H1 (cell line): Measurements from ENCODE around the gene OR52B6. TPM values are rescaled to one million over a fixed set of nuclear protein-coding genes. Genes with fewer than 3 reads are reported as not detected.

Source experiments
- CTCF ChIA-PET: fragments of 300-600 bp; sonication (Branson Sonifier 250); formaldehyde crosslinking; loops from one replicate; lab custom pipeline; 2021; ENCODE audit not compliant: partially characterized antibody; lab: Charles Lee
- POLR2A ChIA-PET: fragments of 300-600 bp; sonication (Branson Sonifier 250); formaldehyde crosslinking; loops from one replicate; lab custom pipeline; 2021; ENCODE audit warnings: inconsistent platforms; ENCODE audit not compliant: partially characterized antibody; lab: Charles Lee
- DNase-seq, 2 experiments: peaks; one replicate each; pipeline versions ENCODE4 v3.0.0 to v3.0.0-alpha.2; 2010 to 2022; ENCODE audit warnings: low spot score in 2 of 2, low read depth in 1 of 2, mixed read lengths in 1 of 2
- FAIRE-seq: peaks from 2 replicates; lab custom pipeline; 2011; peaks lifted over from hg19 to GRCh38; lab: Jason Lieb, UNC
- H2AFZ ChIP-seq: 2 replicates; pipeline ENCODE4 v1.8.1; 2012; ENCODE audit warnings: low read length, inconsistent platforms
- H2AK5ac ChIP-seq: 2 replicates; pipeline ENCODE4 v1.6.1; 2013; ENCODE audit warnings: low read depth, low read length
- H2BK120ac ChIP-seq: replicated peaks from 2 replicates; pipeline ENCODE3; 2013; ENCODE audit warnings: low read depth, low read length, inconsistent platforms
- H2BK12ac ChIP-seq: 2 replicates; pipeline ENCODE4 v1.6.1; 2013; ENCODE audit warnings: low read depth, low read length
- H2BK15ac ChIP-seq: 2 replicates; pipeline ENCODE4 v1.6.1; 2013; ENCODE audit warnings: low read length
- H2BK20ac ChIP-seq: 2 replicates; pipeline ENCODE4 v1.6.1; 2013; ENCODE audit warnings: low read length
- H2BK5ac ChIP-seq: 2 replicates; pipeline ENCODE4 v1.6.1; 2013; ENCODE audit warnings: low read depth, low read length
- H3K14ac ChIP-seq: 2 replicates; pipeline ENCODE4 v1.6.1; 2013; ENCODE audit warnings: inconsistent platforms; ENCODE audit not compliant: insufficient read length
- H3K18ac ChIP-seq: 2 replicates; pipeline ENCODE4 v1.6.1; 2013; ENCODE audit warnings: low read length; ENCODE audit errors: extremely low read depth
- H3K23ac ChIP-seq: 2 replicates; pipeline ENCODE4 v1.6.1; 2013; ENCODE audit warnings: inconsistent platforms; ENCODE audit not compliant: insufficient read length
- H3K23me2 ChIP-seq: 2 replicates; pipeline ENCODE4 v1.6.1; 2013; ENCODE audit warnings: low read depth, low read length
- H3K27ac ChIP-seq: 2 replicates; pipeline ENCODE4 v1.6.1; 2011; ENCODE audit warnings: low read depth, low read length, inconsistent platforms
- H3K27me3 ChIP-seq, 4 experiments: replicated peaks in 1 of 4; 1 replicate in 1 of 4; 2 replicates in 3 of 4; pipeline versions ENCODE4 v1.6.1 to v1.8.1; 2011 to 2013; ENCODE audit warnings: low read length in 3 of 4, mild to moderate bottlenecking in 3 of 4, inconsistent platforms in 2 of 4, mixed read lengths in 2 of 4, moderate library complexity in 1 of 4; ENCODE audit not compliant: control insufficient read depth in 3 of 4, insufficient read depth in 3 of 4; ENCODE audit errors: extremely low read depth in 1 of 4
- H3K36me3 ChIP-seq, 4 experiments: 2 replicates each; pipeline versions ENCODE4 v1.6.1 to v1.8.1; 2011 to 2013; ENCODE audit warnings: mild to moderate bottlenecking in 4 of 4, low read length in 3 of 4, moderate library complexity in 2 of 4, control low read depth in 1 of 4, inconsistent platforms in 1 of 4; ENCODE audit not compliant: insufficient read depth in 4 of 4, control insufficient read depth in 2 of 4
- H3K4ac ChIP-seq: replicated peaks from 2 replicates; pipeline ENCODE3; 2013; ENCODE audit warnings: low read length, low read depth, mixed read lengths, inconsistent platforms; ENCODE audit not compliant: insufficient read length
- H3K4me1 ChIP-seq, 4 experiments: replicated peaks in 1 of 4; 1 replicate in 1 of 4; 2 replicates in 3 of 4; pipeline versions ENCODE4 v1.6.1 to v1.8.1; 2011 to 2013; ENCODE audit warnings: low read length in 3 of 4, inconsistent platforms in 2 of 4, mixed read lengths in 1 of 4; ENCODE audit not compliant: insufficient read depth in 4 of 4, control insufficient read depth in 3 of 4
- H3K4me2 ChIP-seq, 2 experiments: 2 replicates each; pipeline versions ENCODE4 v1.6.1 to v1.8.1; 2011 to 2013; ENCODE audit warnings: low read depth in 2 of 2, low read length in 2 of 2, control low read depth in 1 of 2, inconsistent platforms in 1 of 2, mild to moderate bottlenecking in 1 of 2; ENCODE audit not compliant: insufficient read depth in 1 of 2
- H3K4me3 ChIP-seq, 4 experiments: fragments of 200-600, 300-600 bp in 1 of 4; sonication (generic), shearing (Covaris generic), sonication (Bioruptor Twin) in 1 of 4; 2 replicates each; pipeline versions ENCODE4 v1.5.1 to v1.8.1; 2011 to 2016; ENCODE audit warnings: low read length in 4 of 4, low read depth in 3 of 4, control low read depth in 2 of 4, inconsistent platforms in 2 of 4, mild to moderate bottlenecking in 2 of 4, mixed read lengths in 1 of 4, moderate library complexity in 1 of 4; ENCODE audit not compliant: insufficient read depth in 2 of 4; ENCODE audit errors: extremely low read depth in 1 of 4
- H3K56ac ChIP-seq: replicated peaks from 2 replicates; pipeline ENCODE3; 2013; ENCODE audit warnings: low read depth, mild to moderate bottlenecking, mixed read lengths, low read length, inconsistent platforms; ENCODE audit not compliant: insufficient read length
- H3K79me1 ChIP-seq: 2 replicates; pipeline ENCODE4 v1.6.1; 2013; ENCODE audit warnings: low read depth, low read length, control low read depth
- H3K79me2 ChIP-seq, 2 experiments: 2 replicates each; pipeline versions ENCODE4 v1.6.1 to v1.8.1; 2012 to 2013; ENCODE audit warnings: low read length in 2 of 2, mild to moderate bottlenecking in 2 of 2, inconsistent platforms in 1 of 2; ENCODE audit not compliant: insufficient read depth in 2 of 2, control insufficient read depth in 1 of 2
- H3K9ac ChIP-seq, 4 experiments: replicated peaks in 1 of 4; 1 replicate in 1 of 4; 2 replicates in 3 of 4; pipeline versions ENCODE4 v1.6.1 to v1.8.1; 2011 to 2013; ENCODE audit warnings: low read depth in 3 of 4, low read length in 3 of 4, control low read depth in 2 of 4, mild to moderate bottlenecking in 2 of 4, moderate library complexity in 2 of 4, inconsistent platforms in 1 of 4; ENCODE audit errors: extremely low read depth in 1 of 4
- H3K9me3 ChIP-seq, 2 experiments: 2 replicates each; pipeline versions ENCODE4 v1.6.1 to v1.8.1; 2012 to 2013; ENCODE audit warnings: mild to moderate bottlenecking in 2 of 2, moderate library complexity in 2 of 2, control low read depth in 1 of 2, inconsistent platforms in 1 of 2, low read depth in 1 of 2, low read length in 1 of 2, mixed read lengths in 1 of 2; ENCODE audit not compliant: insufficient read depth in 2 of 2
- H4K20me1 ChIP-seq, 2 experiments: replicated peaks in 1 of 2; 2 replicates each; pipeline versions ENCODE3 to v1.8.1; 2011 to 2013; ENCODE audit warnings: inconsistent platforms in 2 of 2, low read length in 2 of 2, mild to moderate bottlenecking in 1 of 2; ENCODE audit not compliant: insufficient read depth in 2 of 2, control insufficient read depth in 1 of 2
- H4K5ac ChIP-seq: 2 replicates; pipeline ENCODE4 v1.6.1; 2013; ENCODE audit warnings: low read length, low read depth, mixed read lengths, inconsistent platforms; ENCODE audit not compliant: insufficient read length
- H4K8ac ChIP-seq: 2 replicates; pipeline ENCODE4 v1.8.0; 2013; ENCODE audit warnings: mild to moderate bottlenecking, moderate library complexity, low read length, inconsistent platforms; ENCODE audit not compliant: insufficient read depth; ENCODE audit errors: extremely low read depth
- H4K91ac ChIP-seq: replicated peaks from 2 replicates; pipeline ENCODE3; 2013; ENCODE audit warnings: low read length, mixed read lengths, inconsistent platforms; ENCODE audit not compliant: insufficient read length
- BACH1 ChIP-seq: IDR thresholded peaks from 2 replicates; pipeline ENCODE4 v1.6.1; 2012; ENCODE audit warnings: low read length, improper control_type of control experiment
- BRCA1 ChIP-seq: IDR thresholded peaks from 2 replicates; pipeline ENCODE4 v1.6.1; 2012; ENCODE audit warnings: low read depth, low read length, improper control_type of control experiment
- CHD2 ChIP-seq: IDR thresholded peaks from 2 replicates; pipeline ENCODE4 v1.6.1; 2012; ENCODE audit warnings: low read length, improper control_type of control experiment
- CTBP2 ChIP-seq: IDR thresholded peaks from 2 replicates; pipeline ENCODE4 v1.7.0; 2011; ENCODE audit warnings: borderline replicate concordance, mild to moderate bottlenecking, moderate library complexity, mixed read lengths, low read length; ENCODE audit not compliant: insufficient read depth, insufficient read length
- EZH2 ChIP-seq: fragments of 200-600 bp; sonication (generic); IDR thresholded peaks from 2 replicates; pipeline ENCODE4 v1.7.1; 2012; ENCODE audit warnings: low read depth, mild to moderate bottlenecking, moderate library complexity, low read length, inconsistent platforms; ENCODE audit not compliant: severe bottlenecking
- KDM4A ChIP-seq: IDR thresholded peaks from one replicate; pipeline ENCODE4 v1.7.1; 2012; ENCODE audit warnings: low read depth, mild to moderate bottlenecking, moderate library complexity, low read length, inconsistent platforms; ENCODE audit not compliant: severe bottlenecking
- NANOG ChIP-seq: IDR thresholded peaks from 2 replicates; pipeline ENCODE4 v1.6.1; 2011; ENCODE audit warnings: low read length, low read depth, mild to moderate bottlenecking, inconsistent platforms; ENCODE audit not compliant: insufficient read depth, poor library complexity, severe bottlenecking
- POLR2A ChIP-seq, 2 experiments: IDR thresholded peaks; 1 replicate in 1 of 2; 2 replicates in 1 of 2; pipeline ENCODE4 v1.6.1; 2011; ENCODE audit warnings: low read depth in 2 of 2, low read length in 2 of 2, mild to moderate bottlenecking in 2 of 2; ENCODE audit errors: control extremely low read depth in 1 of 2
- POU5F1 ChIP-seq: IDR thresholded peaks from 2 replicates; pipeline ENCODE4 v1.6.1; 2011; ENCODE audit warnings: low read depth, mild to moderate bottlenecking, low read length, moderate library complexity
- RNF2 ChIP-seq: fragments of 200-900, 300-1000 bp; sonication (generic); IDR thresholded peaks from 2 replicates; pipeline ENCODE4 v1.7.1; 2016; ENCODE audit warnings: borderline replicate concordance, low read depth, mild to moderate bottlenecking, antibody characterized with exemption, low read length; ENCODE audit not compliant: poor library complexity, severe bottlenecking; ENCODE audit errors: missing control alignments
- SAP30 ChIP-seq: fragments of 300-600 bp; sonication (generic); IDR thresholded peaks from 2 replicates; pipeline ENCODE4 v1.7.1; 2012; ENCODE audit warnings: low read length, moderate library complexity, mild to moderate bottlenecking, inconsistent platforms; ENCODE audit not compliant: insufficient read depth, insufficient replicate concordance
- SUZ12 ChIP-seq: fragments of 200-600 bp; sonication (generic); IDR thresholded peaks from 2 replicates; pipeline ENCODE4 v1.6.1; 2012; ENCODE audit warnings: mild to moderate bottlenecking, inconsistent platforms, low read length, moderate library complexity, mixed read lengths
- TAF7 ChIP-seq: optimal IDR thresholded peaks from 2 replicates; pipeline ENCODE3; 2011; ENCODE audit warnings: low read depth, mild to moderate bottlenecking, inconsistent platforms, low read length, moderate library complexity, borderline replicate concordance
- TCF12 ChIP-seq: IDR thresholded peaks from 2 replicates; pipeline ENCODE4 v1.6.1; 2011; ENCODE audit warnings: low read depth, mild to moderate bottlenecking, low read length
- YY1 ChIP-seq: IDR thresholded peaks from 2 replicates; pipeline ENCODE4 v1.6.1; 2011; ENCODE audit warnings: low read depth, mild to moderate bottlenecking, low read length
- WGBS, 2 experiments: shearing (Covaris generic) in 1 of 2; methylation state at CpG; one replicate each; pipeline versions ENCODE4 v1.1.6 to v1.1.7; 2013 to 2015; ENCODE audit warnings: low lambda C conversion rate in 2 of 2, mixed read lengths in 2 of 2, inconsistent platforms in 1 of 2, low coverage in 1 of 2, missing lambda C conversion rate in 1 of 2; ENCODE audit not compliant: insufficient replicate concordance in 2 of 2, insufficient coverage in 1 of 2, insufficient read length in 1 of 2; ENCODE audit errors: extremely low coverage in 1 of 2, missing lambda C conversion rate in 1 of 2; 5-methylcytosine and 5-hydroxymethylcytosine counted together
- polyA plus RNA-seq, 7 experiments: library from polyadenylated mRNA; depleted of rRNA in 3 of 7; stranded (reverse) in 5 of 7; unstranded in 2 of 7; fragments of >200 nt in 5 of 7; fragments of 200-250 nt in 2 of 7; gene quantifications; 1 replicate in 5 of 7; 2 replicates in 1 of 7; 4 replicates in 1 of 7; pipeline versions ENCODE4 v1.2.1 to v1.2.3, GENCODE V29; 2011 to 2013; ENCODE audit warnings: missing spikeins in 2 of 7, mixed read lengths in 2 of 7
- total RNA-seq: library from RNA; stranded (reverse); fragmentation: NEBNext Ultra II Directional; extraction: Animal tissue kit (Norgen Biotek cat#: 25700); gene quantifications from 2 replicates; pipeline ENCODE4 v1.2.1, GENCODE V29; 2021

OR52B6 gene
- total and polyA plus RNA-seq, 2 of the 8 experiments (the other 6 are each of a cell fraction or from before 2014, with no cell fraction given): not detected

GRCh38 chr11:5546457-5546856, 34.2 kb upstream of the OR52B6 start:
- no peak for DNase-seq
- H3K4me3 ChIP-seq: no peak overlapping the region
- no peak overlapping the region for H3K23ac ChIP-seq
- CTCF ChIA-PET: no interaction called here
- POLR2A ChIA-PET: no interaction called here
- no peaks in the 10 kb centered on the region for H4K20me1 ChIP-seq
- no peak overlapping the region for H3K56ac ChIP-seq
- H3K4ac ChIP-seq: no peak overlapping the region
- H2BK120ac ChIP-seq: no peak overlapping the region
- H2AFZ ChIP-seq: no peak overlapping the region
- H4K91ac ChIP-seq: no peak overlapping the region
- no peaks in the 10 kb centered on the region for H3K79me1 ChIP-seq
- no peak overlapping the region for H2BK5ac ChIP-seq
- no peak overlapping the region for H3K4me2 ChIP-seq
- no peak overlapping the region for H3K14ac ChIP-seq
- H2BK12ac ChIP-seq: no peak overlapping the region
- H3K36me3 ChIP-seq: no peaks in the 10 kb centered on the region
- 86 to 100% methylated on average over 1 to 3 of the region's 3 CpGs for WGBS, 2 experiments
- H3K23me2 ChIP-seq: no peaks in the 10 kb centered on the region
- H3K4me1 ChIP-seq: no peaks in the 10 kb centered on the region
- H2AK5ac ChIP-seq: no peak overlapping the region
- no peak overlapping the region for H3K9ac ChIP-seq
- no peaks in the 10 kb centered on the region for H3K9me3 ChIP-seq
- FAIRE-seq: no peak
- H3K27ac ChIP-seq: no peak overlapping the region
- H2BK20ac ChIP-seq: no peak overlapping the region
- H2BK15ac ChIP-seq: no peak overlapping the region
- no peak overlapping the region for H3K18ac ChIP-seq
- H3K27me3 ChIP-seq: no peaks in the 10 kb centered on the region
- no peaks in the 10 kb centered on the region for H3K79me2 ChIP-seq
- H4K8ac ChIP-seq: no peak overlapping the region
- no peak overlapping the region for H4K5ac ChIP-seq
- TF ChIP-seq YY1 (no peak), POLR2A (IDR thresholded peaks at IDR 0.05; ENCODE audit: control extremely low read depth in 1 of 2, low read depth in 2 of 2, low read length in 2 of 2) (no peak), CHD2 (no peak), POU5F1 (no peak), TAF7 (no peak), TCF12 (no peak), SUZ12 (no peak), NANOG (no peak), SAP30 (no peak), BACH1 (no peak), RNF2 (no peak), EZH2 (no peak), KDM4A (no peak), BRCA1 (no peak), CTBP2 (no peak)
